ENCODE data around the gene LDAF1.

- TF ChIP-seq EZH2 (IDR thresholded peaks at IDR 0.05; ENCODE audit: borderline replicate concordance, insufficient read depth, low read depth, low read length, poor library complexity, severe bottlenecking): no peak
- TF ChIP-seq CTCF (IDR thresholded peaks at IDR 0.05): no peak
Measured at GRCh38 chr16:21208446-21209230, 50.2 kb downstream of the LDAF1 start.
